ENCODE data around the gene CMBL.

GRCh38 chr5:10301266-10301665 is 6.4 kb downstream of the CMBL start:
- TF ChIP-seq CTCF (IDR thresholded peaks at IDR 0.05) (no peak), REST (IDR thresholded peaks at IDR 0.05; ENCODE audit: insufficient read depth in 1 of 2, low read depth in 2 of 2, low read length in 1 of 2) (no peak)
